GM19324 (cell line): Measurements from ENCODE around the gene FNDC3B.

Source experiments
- ATAC-seq: cut with Tn5 transposase; IDR thresholded peaks from one replicate; pipeline ENCODE4 v1.9.1; 2021; ENCODE audit warnings: mild to moderate bottlenecking, moderate library complexity; ENCODE audit not compliant: unreplicated experiment, low FRiP score

FNDC3B gene

GRCh38 chr3:172373912-172374311 is 334.5 kb downstream of the FNDC3B start:
- ATAC-seq = no peak

GRCh38 chr3:172375206-172375850 is 335.9 kb downstream of the FNDC3B start:
- no peak for ATAC-seq

GRCh38 chr3:172376402-172376801 is 337.0 kb downstream of the FNDC3B start:
- no peak for ATAC-seq

DNA sequence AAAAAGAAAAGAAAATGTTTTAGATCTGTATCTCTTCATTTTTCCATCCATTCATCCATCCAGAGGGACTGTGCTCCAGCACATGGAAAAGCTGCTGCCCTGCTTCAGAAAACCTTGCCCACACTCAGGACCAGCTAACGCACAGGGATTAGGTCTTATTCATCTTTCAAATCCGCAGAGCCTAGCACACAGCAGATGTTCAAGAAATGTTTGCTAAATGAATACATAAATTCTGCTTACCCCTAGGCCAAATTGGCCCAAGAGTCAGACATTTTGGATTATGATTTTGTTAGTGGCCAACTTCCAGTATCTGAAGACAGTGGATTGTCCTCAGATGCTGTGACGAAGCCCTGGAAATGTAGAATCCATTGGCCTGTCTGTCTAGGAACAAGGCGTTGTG is 337.5 kb downstream of the FNDC3B start:
- ATAC-seq = no peak

DNA sequence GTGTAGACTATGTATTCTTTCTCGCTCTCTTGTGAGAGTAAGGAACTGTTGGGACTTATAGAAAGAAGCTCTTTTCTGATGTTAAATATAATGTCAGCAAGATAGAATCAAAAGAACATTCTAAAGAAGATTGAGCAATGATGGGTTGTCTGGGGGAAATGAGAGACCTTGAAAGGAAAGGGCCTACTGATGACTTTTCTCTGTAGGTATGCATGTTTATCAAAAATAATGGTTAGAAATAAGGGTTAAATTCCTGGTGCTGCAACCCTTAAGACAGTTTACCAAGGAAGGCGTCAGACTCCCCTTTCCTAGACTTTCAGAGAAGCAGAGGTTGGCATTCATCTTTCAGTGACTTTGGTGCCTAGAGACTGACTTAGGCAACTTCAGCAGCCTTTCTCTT is 339.1 kb downstream of the FNDC3B start:
- ATAC-seq = no peak

DNA sequence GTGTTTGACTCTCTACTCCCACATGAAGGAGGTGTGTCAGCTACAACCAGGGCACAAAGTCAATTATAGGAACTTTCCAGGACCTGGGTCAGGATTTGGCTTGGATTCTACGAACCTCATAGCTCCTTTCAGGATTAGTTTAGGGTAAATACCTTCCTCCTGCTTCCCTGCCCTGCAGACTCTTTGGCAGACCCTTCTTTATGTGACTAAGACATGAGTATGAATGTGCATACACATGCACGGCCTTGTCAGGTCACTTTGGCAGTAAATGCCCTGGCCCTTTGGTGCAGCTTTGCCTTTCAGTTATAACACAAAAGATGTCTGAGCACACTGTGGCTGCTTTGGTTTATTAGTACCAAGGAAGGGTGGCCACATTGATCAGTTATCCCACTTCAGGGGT is 340.0 kb downstream of the FNDC3B start:
- no peak for ATAC-seq

- no peak for ATAC-seq
These were observed 341.3 kb downstream of the FNDC3B start for GRCh38 chr3:172380632-172381031.

DNA sequence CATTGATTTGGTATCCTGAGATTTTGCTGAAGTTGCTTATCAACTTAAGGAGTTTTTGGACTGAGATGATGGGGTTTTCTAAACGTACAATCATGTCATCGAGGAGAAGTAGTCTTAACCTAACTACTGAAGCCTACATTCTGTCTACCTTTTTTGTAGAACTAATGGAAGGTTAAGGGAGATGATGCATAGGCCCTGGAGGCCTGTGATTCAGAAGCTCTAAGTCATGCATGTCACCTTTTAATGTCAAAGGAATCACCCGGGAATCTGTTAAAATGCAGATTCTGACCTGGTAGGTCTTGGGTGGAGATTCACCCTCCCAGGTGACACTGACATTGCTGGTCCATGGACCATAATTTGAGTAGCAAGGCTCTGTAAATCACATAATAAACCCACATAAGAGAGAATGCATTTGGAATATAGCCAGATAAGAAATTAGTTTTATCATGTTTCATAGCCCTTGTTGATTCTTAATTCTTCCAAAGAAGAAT is 344.0 kb downstream of the FNDC3B start:
- no peak for ATAC-seq

GRCh38 chr3:172384836-172385235 is 345.5 kb downstream of the FNDC3B start:
- ATAC-seq = no peak

DNA sequence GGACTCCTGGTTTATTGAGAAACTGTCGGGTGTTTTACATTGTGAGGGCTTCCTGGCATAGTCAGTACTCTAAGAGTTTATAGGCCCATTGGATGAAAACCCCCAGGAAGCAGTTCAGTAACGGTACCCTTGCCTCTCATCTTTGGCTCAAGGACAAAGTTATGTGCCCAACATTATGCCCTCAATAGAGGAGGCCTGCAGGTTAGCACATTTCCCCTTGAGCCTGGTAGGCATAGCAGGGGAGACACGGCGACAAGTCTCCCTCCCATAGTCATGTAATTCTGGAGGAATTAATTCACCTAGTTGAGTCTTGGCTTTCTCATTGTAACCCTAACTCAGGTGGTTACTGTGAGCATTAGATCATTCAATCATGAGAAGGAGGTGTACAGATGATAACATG is 348.4 kb downstream of the FNDC3B start:
- no peak for ATAC-seq

GRCh38 chr3:172388412-172389078 is 349.2 kb downstream of the FNDC3B start:
- no peak for ATAC-seq

GRCh38 chr3:172390792-172391191 is 351.4 kb downstream of the FNDC3B start:
- ATAC-seq = no peak

- no peak for ATAC-seq
These were observed 352.4 kb downstream of the FNDC3B start for GRCh38 chr3:172391592-172392302.

DNA sequence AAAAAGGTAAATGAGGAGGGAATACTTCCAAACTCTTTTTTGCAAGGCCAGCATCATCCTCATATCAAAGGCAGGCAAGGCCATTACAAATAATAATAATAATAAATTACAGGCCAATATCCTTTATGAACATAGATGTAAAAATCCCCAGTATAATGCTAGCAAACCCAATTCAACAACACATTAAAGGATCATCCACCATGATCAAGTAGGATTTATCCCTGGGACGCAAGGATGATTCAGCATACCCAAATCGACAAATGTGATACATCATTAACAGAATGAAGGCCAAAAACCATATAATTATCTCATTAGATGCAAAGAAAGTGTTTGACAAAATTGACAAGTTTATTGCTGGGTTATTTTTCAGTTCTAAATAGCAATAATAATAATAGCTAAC is 355.3 kb downstream of the FNDC3B start:
- no peak for ATAC-seq

GRCh38 chr3:172396400-172396799 is 357.0 kb downstream of the FNDC3B start:
- no peak for ATAC-seq

DNA sequence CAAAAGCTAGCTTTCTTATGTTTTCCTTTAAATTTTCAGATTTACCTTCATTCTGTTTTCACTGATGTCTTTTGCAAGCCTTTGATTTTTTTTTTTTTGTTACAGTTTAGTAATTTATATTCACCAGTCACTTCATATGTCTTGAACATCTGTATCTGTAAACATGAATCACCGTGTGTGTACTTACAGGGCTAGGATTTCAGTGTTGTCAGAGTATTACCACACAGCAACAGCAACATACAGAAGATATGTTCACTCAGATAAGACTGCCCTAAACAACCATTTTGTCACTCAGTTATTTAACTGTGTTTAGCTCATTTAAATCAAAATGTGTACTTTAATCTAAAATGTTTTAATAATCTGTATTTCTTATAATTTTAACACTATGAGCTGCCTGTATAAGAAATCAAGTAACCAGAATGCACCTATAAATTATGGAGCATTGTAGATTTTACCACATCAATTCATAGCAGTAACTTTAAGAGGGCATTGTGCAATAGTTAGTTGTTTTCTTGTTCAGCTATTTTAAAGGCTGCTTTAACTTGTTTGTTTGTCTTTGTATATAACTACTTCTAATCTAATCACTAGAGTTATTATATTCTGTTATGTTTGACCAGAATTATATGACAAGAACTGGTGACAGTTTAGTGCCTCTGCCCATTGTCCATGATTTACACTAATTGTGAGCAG is 358.5 kb downstream of the FNDC3B start:
- no peak for ATAC-seq

DNA sequence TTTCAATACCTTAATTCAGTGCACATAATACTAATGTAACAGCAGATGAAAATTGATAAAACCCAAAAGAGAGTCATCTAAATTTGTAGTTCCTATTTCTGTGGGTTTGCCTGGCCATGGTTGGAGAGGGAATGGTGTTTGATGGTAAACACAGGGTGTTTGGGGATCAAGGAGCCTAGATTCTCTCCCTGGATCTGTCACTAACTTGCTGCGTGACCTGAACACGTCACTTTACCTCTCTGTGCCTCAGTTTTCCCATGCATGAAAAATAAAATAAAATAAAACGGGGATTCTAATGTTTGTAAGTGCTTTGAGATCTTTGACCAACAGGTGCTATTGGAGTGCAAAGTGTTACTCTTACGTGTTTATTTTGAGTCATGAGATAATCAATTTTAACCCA is 359.1 kb downstream of the FNDC3B start:
- no peak for ATAC-seq

DNA sequence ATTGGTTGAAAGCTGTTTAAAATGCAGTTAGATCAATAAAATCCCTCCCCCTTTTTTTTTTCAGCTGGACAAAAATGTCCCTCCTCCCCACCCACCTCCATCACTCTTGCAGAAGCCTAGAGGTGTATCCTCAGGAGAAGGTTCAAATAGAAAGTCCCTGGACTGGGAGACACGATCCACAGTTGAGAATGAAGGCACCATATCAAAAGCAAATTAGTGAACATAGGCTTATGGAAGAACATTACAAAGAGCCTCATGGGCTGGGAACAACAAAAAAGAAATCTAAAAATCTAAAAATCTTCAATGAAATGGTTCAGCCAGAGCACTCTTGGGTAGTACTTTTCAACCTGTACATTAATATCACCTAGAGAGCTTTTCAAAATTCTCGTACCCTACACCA is 362.7 kb downstream of the FNDC3B start:
- ATAC-seq = no peak

- no peak for ATAC-seq
These were observed 363.7 kb downstream of the FNDC3B start for GRCh38 chr3:172402892-172403643.

GRCh38 chr3:172404237-172404962 is 365.0 kb downstream of the FNDC3B start:
- no peak for ATAC-seq
